Keratinocyte (primary cell): Measurements from ENCODE around the gene HARBI1. TPM values are rescaled to one million over a fixed set of nuclear protein-coding genes. Genes with fewer than 3 reads are reported as not detected.
A peak's percentile ranks its signal among the peaks of the same experiment; 100 is the strongest.

Experiments used
- DNase-seq: peaks from one replicate; pipeline ENCODE4 v3.0.0-alpha.2; 2011; ENCODE audit warnings: low read depth, missing footprints, low spot score
- FAIRE-seq: peaks from 2 replicates; lab custom pipeline; 2011; peaks lifted over from hg19 to GRCh38; lab: Jason Lieb, UNC
- H2AFZ ChIP-seq: 2 replicates; pipeline ENCODE4 v1.6.0; 2012; ENCODE audit warnings: low read length, control low read depth, inconsistent platforms; ENCODE audit not compliant: control insufficient read depth
- H3K27ac ChIP-seq: 2 replicates; pipeline ENCODE4 v1.5.1; 2011; ENCODE audit warnings: low read length; ENCODE audit not compliant: control insufficient read depth, insufficient read depth
- H3K27me3 ChIP-seq: 3 replicates; pipeline ENCODE4 v1.6.0; 2011; ENCODE audit warnings: low read length; ENCODE audit not compliant: control insufficient read depth, insufficient read depth; ENCODE audit errors: extremely low read depth
- H3K36me3 ChIP-seq, 2 experiments: 2 replicates in 1 of 2; 3 replicates in 1 of 2; pipeline ENCODE4 v1.5.1; 2011; ENCODE audit warnings: low read length in 2 of 2, mild to moderate bottlenecking in 1 of 2; ENCODE audit not compliant: control insufficient read depth in 2 of 2, insufficient read depth in 2 of 2; ENCODE audit errors: extremely low read depth in 1 of 2
- H3K4me1 ChIP-seq: 3 replicates; pipeline ENCODE4 v1.5.1; 2011; ENCODE audit warnings: low read length; ENCODE audit not compliant: control insufficient read depth, insufficient read depth; ENCODE audit errors: extremely low read depth
- H3K4me2 ChIP-seq: 3 replicates; pipeline ENCODE4 v1.6.0; 2011; ENCODE audit warnings: low read depth, low read length; ENCODE audit not compliant: control insufficient read depth, insufficient read depth; ENCODE audit errors: extremely low read depth
- H3K4me3 ChIP-seq, 3 experiments: fragments of 200-600 bp in 1 of 3; sonication (generic) in 1 of 3; 2 replicates in 2 of 3; 3 replicates in 1 of 3; pipeline ENCODE4 v1.5.1; 2011 to 2016; ENCODE audit warnings: low read length in 3 of 3, mild to moderate bottlenecking in 3 of 3, control low read depth in 2 of 3, inconsistent platforms in 1 of 3, low read depth in 1 of 3, mixed read lengths in 1 of 3, mixed run types in 1 of 3, moderate library complexity in 1 of 3; ENCODE audit not compliant: control insufficient read depth in 2 of 3, insufficient read depth in 2 of 3; ENCODE audit errors: extremely low read depth in 1 of 3
- H3K79me2 ChIP-seq: 2 replicates; pipeline ENCODE4 v1.6.0; 2012; ENCODE audit warnings: low read length; ENCODE audit not compliant: control insufficient read depth, insufficient read depth
- H3K9ac ChIP-seq: 3 replicates; pipeline ENCODE4 v1.6.0; 2011; ENCODE audit warnings: low read length; ENCODE audit not compliant: control insufficient read depth, insufficient read depth; ENCODE audit errors: extremely low read depth
- H3K9me1 ChIP-seq: 3 replicates; pipeline ENCODE4 v1.6.0; 2011; ENCODE audit warnings: low read length; ENCODE audit not compliant: control insufficient read depth, insufficient read depth; ENCODE audit errors: extremely low read depth
- H3K9me3 ChIP-seq: 2 replicates; pipeline ENCODE4 v1.5.1; 2012; ENCODE audit warnings: low read depth, low read length; ENCODE audit not compliant: control insufficient read depth
- H4K20me1 ChIP-seq: 3 replicates; pipeline ENCODE4 v1.6.0; 2011; ENCODE audit warnings: low read length; ENCODE audit not compliant: control insufficient read depth, insufficient read depth; ENCODE audit errors: extremely low read depth
- CTCF ChIP-seq, 3 experiments: IDR thresholded peaks in 1 of 3; conservative IDR thresholded peaks in 1 of 3; optimal IDR thresholded peaks in 1 of 3; 2 replicates in 2 of 3; 3 replicates in 1 of 3; pipeline versions ENCODE3 to v1.5.1; 2011; ENCODE audit warnings: low read length in 3 of 3, mild to moderate bottlenecking in 3 of 3, moderate library complexity in 2 of 3, control low read depth in 1 of 3, inconsistent platforms in 1 of 3; ENCODE audit not compliant: insufficient read depth in 2 of 3; ENCODE audit errors: extremely low read depth in 1 of 3
- EZH2 ChIP-seq: IDR thresholded peaks from one replicate; pipeline ENCODE4 v1.6.1; 2012; ENCODE audit warnings: inconsistent platforms, mild to moderate bottlenecking, low read length, moderate library complexity
- dilution Hi-C: fragments of 300-500 bp; cut with MboI; formaldehyde crosslinking; loops from one replicate; pipeline ENCODE4 v1.7.0; 2020; ENCODE audit warnings: low sequenced_read_pairs; ENCODE audit not compliant: extremely low pct_ligation_motif_present
- polyA minus RNA-seq, 3 experiments: library from RNA; depleted of rRNA, polyadenylated mRNA; stranded (reverse); fragments of >200 nt; gene quantifications; 1 replicate in 1 of 3; 2 replicates in 1 of 3; 3 replicates in 1 of 3; pipeline ENCODE4 v1.2.3, GENCODE V29; 2011
- polyA plus RNA-seq, 5 experiments: library from polyadenylated mRNA; depleted of rRNA in 3 of 5; stranded (reverse) in 3 of 5; stranded (forward) in 1 of 5; unstranded in 1 of 5; fragments of >200 nt; gene quantifications; 1 replicate in 1 of 5; 2 replicates in 3 of 5; 3 replicates in 1 of 5; pipeline versions ENCODE4 v1.2.1 to v1.2.3, GENCODE V29; 2011 to 2012; ENCODE audit warnings: missing spikeins in 2 of 5, low read depth in 1 of 5, low replicate concordance in 1 of 5

Gene HARBI1
- polyA plus RNA-seq (5.5 to 6.4 TPM (median 5.6 TPM) in 3 replicates), polyA minus RNA-seq (2.2 to 11.1 TPM (median 7.4 TPM) in 3 replicates)
- 1.4 TPM for polyA plus RNA-seq (2011; ENCODE audit: low read depth)
- 3.5 and 5.6 TPM in 2 replicates for polyA plus RNA-seq (2011; cell fraction: cytosol; rRNA removed)
- 5.6 and 6.1 TPM in 2 replicates for polyA plus RNA-seq (2011; cell fraction: nucleus; rRNA removed)
- 4.2 and 4.7 TPM in 2 replicates for polyA plus RNA-seq (2012; ENCODE audit: low replicate concordance)
- polyA minus RNA-seq (2011; cell fraction: cytosol; rRNA and poly(A)+ RNA removed) = 2.9 TPM
- polyA minus RNA-seq (2011; cell fraction: nucleus; rRNA and poly(A)+ RNA removed) = 3.4 and 7.9 TPM in 2 replicates

- Histone ChIP-seq H3K27ac (peak within 1 kb of the TSS; percentile 99), H3K4me3 (peak within 1 kb of the TSS; percentile 86 to 99 (median 98)), H3K9me1 (no peaks in the 10 kb centered on the region), H3K36me3 (peaks cover 3 to 6% of the 10 kb centered on the region in 2 experiments), H3K27me3 (no peaks in the 10 kb centered on the region), H3K9ac (peak within 1 kb of the TSS; percentile 100), H2AFZ (peak within 1 kb of the TSS; percentile 97), H3K4me2 (peak within 1 kb of the TSS; percentile 95), H4K20me1 (no peaks in the 10 kb centered on the region), H3K4me1 (peaks cover 16% of the 10 kb centered on the region), H3K79me2 (peaks cover 45% of the 10 kb centered on the region), H3K9me3 (no peaks in the 10 kb centered on the region)
- dilution Hi-C loops = no loop called here
- TF ChIP-seq EZH2 (no peak), CTCF (optimal IDR thresholded peaks at IDR 0.05 in 1 of 3, IDR thresholded peaks at IDR 0.05 in 1 of 3, conservative IDR thresholded peaks at IDR 0.05 in 1 of 3; ENCODE audit: extremely low read depth in 1 of 3, insufficient read depth in 2 of 3, low read length in 3 of 3) (peak; percentile 70 to 88 (median 81))
- FAIRE-seq (no peak), DNase-seq (peak; percentile 42)
Observed at GRCh38 chr11:46617134-46617971, at the start of gene HARBI1, which contains the start of gene ATG13. HARBI1 (minus strand) TSS chr11:46617227; CDS start chr11:46616237, 990 bp downstream. ATG13 (plus strand) TSS chr11:46617553; CDS start chr11:46644292, 26,739 bp downstream.

GRCh38 chr11:46666516-46666915, 49.5 kb upstream of the HARBI1 start:
- peaks cover 5% of the 10 kb centered on the region for H3K4me1 ChIP-seq
- dilution Hi-C loops = no loop called here
- no peak for FAIRE-seq
- no peak overlapping the region for H3K4me3 ChIP-seq
- H3K9ac ChIP-seq = no peak overlapping the region
- no peaks in the 10 kb centered on the region for H3K27me3 ChIP-seq
- DNase-seq = no peak
- no peaks in the 10 kb centered on the region for H3K79me2 ChIP-seq
- no peak overlapping the region for H3K4me2 ChIP-seq
- H3K36me3 ChIP-seq = peaks cover 29 to 31% of the 10 kb centered on the region in 2 experiments
- no peak overlapping the region for H2AFZ ChIP-seq
- no peaks in the 10 kb centered on the region for H3K9me1 ChIP-seq
- no peaks in the 10 kb centered on the region for H3K9me3 ChIP-seq
- no peak for TF ChIP-seq CTCF (optimal IDR thresholded peaks at IDR 0.05 in 1 of 3, IDR thresholded peaks at IDR 0.05 in 1 of 3, conservative IDR thresholded peaks at IDR 0.05 in 1 of 3; ENCODE audit: extremely low read depth in 1 of 3, insufficient read depth in 2 of 3, low read length in 3 of 3)
- TF ChIP-seq EZH2 = no peak
- H4K20me1 ChIP-seq = no peaks in the 10 kb centered on the region
- H3K27ac ChIP-seq = no peak overlapping the region
